Mammary epithelial cell (primary cell): ENCODE results near the gene ZCCHC24.

ENCODE experiments used
- EZH2 ChIP-seq: IDR thresholded peaks from 2 replicates; pipeline ENCODE4 v1.6.1; 2012; ENCODE audit warnings: low read length, inconsistent platforms, borderline replicate concordance
- TF ChIP-seq, protein P1 (sequence below), 2 donors: IDR thresholded peaks in 1 of 2; conservative IDR thresholded peaks in 1 of 2; 2 replicates each; pipeline ENCODE4 v1.5.1; 2011 to 2012; ENCODE audit warnings: inconsistent platforms in 2 of 2, low read length in 2 of 2, mild to moderate bottlenecking in 2 of 2, control low read depth in 1 of 2, low read depth in 1 of 2; ENCODE audit not compliant: insufficient read depth in 1 of 2; ENCODE audit errors: extremely low read depth in 1 of 2

DNA sequence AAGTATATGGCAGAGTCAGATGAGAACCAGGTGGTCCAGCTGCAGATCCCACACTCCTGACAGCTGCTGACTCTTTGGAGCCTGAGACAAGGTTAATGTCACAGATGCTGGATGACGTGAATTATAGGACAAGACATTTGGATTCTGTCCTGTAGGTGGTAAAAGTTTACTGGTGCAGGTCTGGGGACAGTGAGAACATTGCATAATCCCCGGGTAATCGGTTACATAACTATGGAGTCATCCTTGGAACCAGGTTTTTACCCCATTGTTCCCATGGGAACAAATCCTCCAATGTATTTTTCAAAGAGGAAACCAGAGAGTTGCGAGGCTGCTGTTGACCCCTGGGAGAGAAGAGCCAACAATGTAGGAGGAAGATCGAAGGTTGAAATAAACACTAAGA is 27.5 kb upstream of the ZCCHC24 start:
- TF ChIP-seq, protein P1, sequence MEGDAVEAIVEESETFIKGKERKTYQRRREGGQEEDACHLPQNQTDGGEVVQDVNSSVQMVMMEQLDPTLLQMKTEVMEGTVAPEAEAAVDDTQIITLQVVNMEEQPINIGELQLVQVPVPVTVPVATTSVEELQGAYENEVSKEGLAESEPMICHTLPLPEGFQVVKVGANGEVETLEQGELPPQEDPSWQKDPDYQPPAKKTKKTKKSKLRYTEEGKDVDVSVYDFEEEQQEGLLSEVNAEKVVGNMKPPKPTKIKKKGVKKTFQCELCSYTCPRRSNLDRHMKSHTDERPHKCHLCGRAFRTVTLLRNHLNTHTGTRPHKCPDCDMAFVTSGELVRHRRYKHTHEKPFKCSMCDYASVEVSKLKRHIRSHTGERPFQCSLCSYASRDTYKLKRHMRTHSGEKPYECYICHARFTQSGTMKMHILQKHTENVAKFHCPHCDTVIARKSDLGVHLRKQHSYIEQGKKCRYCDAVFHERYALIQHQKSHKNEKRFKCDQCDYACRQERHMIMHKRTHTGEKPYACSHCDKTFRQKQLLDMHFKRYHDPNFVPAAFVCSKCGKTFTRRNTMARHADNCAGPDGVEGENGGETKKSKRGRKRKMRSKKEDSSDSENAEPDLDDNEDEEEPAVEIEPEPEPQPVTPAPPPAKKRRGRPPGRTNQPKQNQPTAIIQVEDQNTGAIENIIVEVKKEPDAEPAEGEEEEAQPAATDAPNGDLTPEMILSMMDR (conservative IDR thresholded peaks at IDR 0.05 in 1 of 2, IDR thresholded peaks at IDR 0.05 in 1 of 2; ENCODE audit: extremely low read depth in 1 of 2, insufficient read depth in 1 of 2, low read depth in 1 of 2, low read length in 2 of 2), result no peak
- no peak for TF ChIP-seq EZH2
